Endothelial cell of umbilical vein (primary cell): Measurements from ENCODE around the gene GJB2. TPM values are rescaled to one million over a fixed set of nuclear protein-coding genes. Genes with fewer than 3 reads are reported as not detected.

ENCODE experiments used
- BruUV-seq: library from RNA; stranded (reverse); fragments of 400-500 nt; replicated peaks from 2 replicates; lab custom pipeline; 2021; lab: Mats Ljungman, UMichigan
- CTCF ChIA-PET: fragments of 300-600, 350-600 bp; sonication (Branson Sonifier 250); formaldehyde crosslinking; loops from one replicate; lab custom pipeline; 2021; ENCODE audit warnings: antibody characterized with exemption, inconsistent platforms; lab: Charles Lee
- POLR2A ChIA-PET: fragments of 300-600, 350-600 bp; sonication (Branson Sonifier 250); formaldehyde crosslinking; loops from one replicate; lab custom pipeline; 2021; ENCODE audit warnings: antibody characterized with exemption, inconsistent platforms; lab: Charles Lee
- DNase-seq: peaks from one replicate; pipeline ENCODE4 v3.0.0-alpha.2; 2011; ENCODE audit warnings: low read depth, low spot score
- FAIRE-seq: peaks from 2 replicates; lab custom pipeline; 2011; peaks lifted over from hg19 to GRCh38; lab: Jason Lieb, UNC
- H2AFZ ChIP-seq: 2 replicates; pipeline ENCODE4 v1.6.0; 2012; ENCODE audit warnings: low read depth, low read length, control low read depth, inconsistent platforms
- H3K27ac ChIP-seq: 2 replicates; pipeline ENCODE4 v1.5.1; 2011; ENCODE audit warnings: low read depth, mild to moderate bottlenecking, control low read depth, low read length, moderate library complexity; ENCODE audit not compliant: insufficient read depth
- H3K27me3 ChIP-seq, 2 experiments: 2 replicates each; pipeline versions ENCODE4 v1.6.0 to v1.6.1; 2011; ENCODE audit warnings: low read length in 2 of 2, mixed read lengths in 1 of 2; ENCODE audit not compliant: control insufficient read depth in 2 of 2, insufficient read depth in 2 of 2
- H3K36me3 ChIP-seq, 2 experiments: 2 replicates in 1 of 2; 3 replicates in 1 of 2; pipeline ENCODE4 v1.5.1; 2011; ENCODE audit warnings: low read length in 2 of 2, mild to moderate bottlenecking in 1 of 2, moderate library complexity in 1 of 2; ENCODE audit not compliant: control insufficient read depth in 2 of 2, insufficient read depth in 2 of 2; ENCODE audit errors: extremely low read depth in 1 of 2
- H3K4me1 ChIP-seq: 3 replicates; pipeline ENCODE4 v1.5.1; 2011; ENCODE audit warnings: mild to moderate bottlenecking, low read length; ENCODE audit not compliant: control insufficient read depth, insufficient read depth; ENCODE audit errors: extremely low read depth
- H3K4me2 ChIP-seq: 2 replicates; pipeline ENCODE4 v1.6.1; 2011; ENCODE audit warnings: low read length, control low read depth, mixed read lengths; ENCODE audit not compliant: insufficient read depth
- H3K4me3 ChIP-seq, 3 experiments: fragments of 200-600 bp in 1 of 3; sonication (generic), shearing (Covaris generic) in 1 of 3; replicated peaks in 1 of 3; 2 replicates each; pipeline ENCODE4 v1.5.1; 2011 to 2016; ENCODE audit warnings: control low read depth in 3 of 3, low read length in 3 of 3, mild to moderate bottlenecking in 2 of 3, inconsistent platforms in 1 of 3, low read depth in 1 of 3, moderate library complexity in 1 of 3; ENCODE audit not compliant: insufficient read depth in 1 of 3
- H3K79me2 ChIP-seq: 2 replicates; pipeline ENCODE4 v1.6.0; 2012; ENCODE audit warnings: low read length, inconsistent platforms; ENCODE audit not compliant: control insufficient read depth, insufficient read depth
- H3K9ac ChIP-seq: replicated peaks from 2 replicates; pipeline ENCODE3; 2011; ENCODE audit warnings: low read length, control low read depth; ENCODE audit not compliant: insufficient read depth; ENCODE audit errors: extremely low read depth
- H3K9me1 ChIP-seq: replicated peaks from 3 replicates; pipeline ENCODE4 v1.6.0; 2011; ENCODE audit warnings: mild to moderate bottlenecking, low read length; ENCODE audit not compliant: control insufficient read depth, insufficient read depth; ENCODE audit errors: extremely low read depth
- H3K9me3 ChIP-seq: replicated peaks from 2 replicates; pipeline ENCODE4 v1.5.1; 2012; ENCODE audit warnings: low read length, inconsistent platforms; ENCODE audit not compliant: control insufficient read depth, insufficient read depth
- H4K20me1 ChIP-seq: replicated peaks from 2 replicates; pipeline ENCODE3; 2011; ENCODE audit warnings: mild to moderate bottlenecking, low read length; ENCODE audit not compliant: control insufficient read depth, insufficient read depth; ENCODE audit errors: extremely low read depth
- EZH2 ChIP-seq: IDR thresholded peaks from 2 replicates; pipeline ENCODE4 v1.6.1; 2012; ENCODE audit warnings: borderline replicate concordance, low read depth, mild to moderate bottlenecking, moderate library complexity, low read length, inconsistent platforms; ENCODE audit not compliant: severe bottlenecking
- FOS ChIP-seq: IDR thresholded peaks from 2 replicates; pipeline ENCODE4 v1.6.1; 2011; ENCODE audit warnings: mild to moderate bottlenecking, low read length, moderate library complexity, borderline replicate concordance; ENCODE audit not compliant: insufficient read depth
- GATA2 ChIP-seq: IDR thresholded peaks from 2 replicates; pipeline ENCODE4 v1.7.0; 2011; ENCODE audit warnings: low read depth, mild to moderate bottlenecking, moderate library complexity, mixed read lengths, low read length; ENCODE audit not compliant: insufficient read length, insufficient read depth
- JUN ChIP-seq: IDR thresholded peaks from 2 replicates; pipeline ENCODE4 v1.6.1; 2011; ENCODE audit warnings: borderline replicate concordance, low read depth; ENCODE audit not compliant: insufficient read length, insufficient read depth
- MYC ChIP-seq: IDR thresholded peaks from one replicate; pipeline ENCODE4 v1.6.1; 2011; ENCODE audit warnings: mild to moderate bottlenecking, low read depth, low read length
- POLR2A ChIP-seq: IDR thresholded peaks from 2 replicates; pipeline ENCODE4 v1.6.1; 2012; ENCODE audit warnings: low read depth, mild to moderate bottlenecking, control low read depth, low read length
- dilution Hi-C: fragments of 300-500 bp; cut with MboI; formaldehyde crosslinking; loops from one replicate; pipeline ENCODE4 v1.15.0; 2019; ENCODE audit warnings: low sequenced_read_pairs; ENCODE audit not compliant: extremely low pct_ligation_motif_present
- intact Hi-C: fragments of 100-400 bp; cut with micrococcal nuclease; formaldehyde crosslinking; loops from one replicate; pipeline ENCODE4 v1.10.0; 2022
- polyA plus RNA-seq, 4 experiments: library from polyadenylated mRNA; depleted of rRNA in 3 of 4; stranded (reverse) in 3 of 4; unstranded in 1 of 4; fragments of >200 nt; gene quantifications; 2 replicates each; pipeline versions ENCODE4 v1.2.1 to v1.2.3, GENCODE V29; 2011 to 2012; ENCODE audit warnings: missing spikeins in 1 of 4
- total RNA-seq: library from RNA; stranded (reverse); gene quantifications from 2 replicates; pipeline ENCODE4 v1.2.3, GENCODE V29; 2021
- TF ChIP-seq, protein P1 (sequence below): IDR thresholded peaks from 2 replicates; pipeline ENCODE4 v1.6.1; 2011; ENCODE audit not compliant: insufficient read depth, insufficient read length

GJB2 gene
- total and polyA plus RNA-seq, 2 donors (not counting 3 experiments of a cell fraction or from before 2014, with no cell fraction given): not detected

- Histone ChIP-seq H3K27ac (no peak within 1 kb of the TSS), H3K79me2 (no peaks in the 10 kb centered on the region), H3K4me2 (no peak within 1 kb of the TSS), H3K4me3 (no peak within 1 kb of the TSS), H2AFZ (no peak within 1 kb of the TSS), H3K9ac (no peak within 1 kb of the TSS), H3K36me3 (no peaks in the 10 kb centered on the region), H3K27me3 (peaks cover 35 to 43% of the 10 kb centered on the region in 2 experiments), H3K9me1 (no peaks in the 10 kb centered on the region), H3K4me1 (no peaks in the 10 kb centered on the region), H3K9me3 (no peaks in the 10 kb centered on the region), H4K20me1 (no peaks in the 10 kb centered on the region)
- dilution Hi-C loops: no loop called here
- ChIA-PET CTCF (no interaction called here), POLR2A (no interaction called here)
- intact Hi-C loops: no loop called here
- DNase-seq (no peak), FAIRE-seq (no peak)
- no TSS peak for BruUV-seq
- TF ChIP-seq MYC (no peak), JUN (no peak), EZH2 (peak; percentile 96), FOS (no peak), GATA2 (no peak), POLR2A (no peak)
- TF ChIP-seq, protein P1, sequence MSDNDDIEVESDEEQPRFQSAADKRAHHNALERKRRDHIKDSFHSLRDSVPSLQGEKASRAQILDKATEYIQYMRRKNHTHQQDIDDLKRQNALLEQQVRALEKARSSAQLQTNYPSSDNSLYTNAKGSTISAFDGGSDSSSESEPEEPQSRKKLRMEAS: no peak
These were observed 39.3 kb upstream of the GJB2 start, which contains the start of gene GJB6 for GRCh38 chr13:20231839-20232555. Gene GJB6, minus strand, starts transcription at chr13:20232319. Its CDS starts 8,839 bp downstream, at chr13:20223480.
